B cell (primary cell): ENCODE results near the gene DAGLB. TPM values are rescaled to one million over a fixed set of nuclear protein-coding genes. Genes with fewer than 3 reads are reported as not detected.
A peak's percentile ranks its signal among the peaks of the same experiment; 100 is the strongest.

Source experiments
- ATAC-seq: fragments of 200-7000 bp; cut with Tn5 transposase; one replicate; pipeline ENCODE4 v1.10.0; 2021; ENCODE audit warnings: low read depth, mild to moderate bottlenecking, moderate number of reproducible peaks, moderate library complexity
- CTCF ChIA-PET: fragments of 350-600 bp; sonication (Branson Sonifier 250); formaldehyde crosslinking; loops from one replicate; lab custom pipeline; 2021; ENCODE audit warnings: antibody characterized with exemption, inconsistent platforms; lab: Charles Lee
- POLR2A ChIA-PET: fragments of 350-600 bp; sonication (Branson Sonifier 250); formaldehyde crosslinking; loops from one replicate; lab custom pipeline; 2021; ENCODE audit warnings: antibody characterized with exemption; lab: Charles Lee
- DNase-seq: peaks from one replicate; pipeline ENCODE4 v3.0.0; 2013
- H2AFZ ChIP-seq: 2 replicates; pipeline ENCODE4 v1.6.1; 2012; ENCODE audit warnings: mild to moderate bottlenecking, low read depth, low read length; ENCODE audit not compliant: insufficient read depth, poor library complexity, severe bottlenecking
- H3K27ac ChIP-seq, 2 donors: 1 replicate in 1 of 2; 2 replicates in 1 of 2; pipeline ENCODE4 v1.5.1; 2012 to 2013; ENCODE audit warnings: low read length in 2 of 2, mild to moderate bottlenecking in 2 of 2, moderate library complexity in 1 of 2
- H3K27me3 ChIP-seq, 4 experiments: fragments of 200-600 bp in 1 of 4; sonication (generic) in 1 of 4; replicated peaks in 1 of 4; 1 replicate in 2 of 4; 2 replicates in 2 of 4; pipeline versions ENCODE4 v1.6.1 to v1.7.0; 2013 to 2016; ENCODE audit warnings: low read length in 3 of 4, mild to moderate bottlenecking in 2 of 4, mixed read lengths in 1 of 4, moderate library complexity in 1 of 4; ENCODE audit not compliant: insufficient read depth in 4 of 4, control insufficient read depth in 3 of 4; ENCODE audit errors: control extremely low read depth in 1 of 4
- H3K36me3 ChIP-seq, 2 experiments: replicated peaks in 1 of 2; 1 replicate in 1 of 2; 2 replicates in 1 of 2; pipeline versions ENCODE4 v1.6.1 to v1.7.1; 2013; ENCODE audit warnings: low read length in 1 of 2; ENCODE audit not compliant: insufficient read depth in 2 of 2, control insufficient read depth in 1 of 2; ENCODE audit errors: control extremely low read depth in 1 of 2, extremely low read depth in 1 of 2
- H3K4me1 ChIP-seq, 2 donors: fragments of 200-600 bp in 1 of 2; sonication (generic) in 1 of 2; 1 replicate in 1 of 2; 2 replicates in 1 of 2; pipeline versions ENCODE4 v1.5.1 to v1.6.1; 2013 to 2017; ENCODE audit warnings: low read length in 2 of 2; ENCODE audit not compliant: control insufficient read depth in 2 of 2, insufficient read depth in 2 of 2
- H3K4me2 ChIP-seq: replicated peaks from 2 replicates; pipeline ENCODE3; 2012; ENCODE audit warnings: mild to moderate bottlenecking, low read depth, low read length; ENCODE audit not compliant: poor library complexity, severe bottlenecking
- H3K4me3 ChIP-seq, 5 experiments: fragments of 200-600 bp in 1 of 5; sonication (generic) in 1 of 5; 1 replicate in 3 of 5; 2 replicates in 2 of 5; pipeline versions ENCODE4 v1.5.1 to v1.7.0; 2011 to 2016; ENCODE audit warnings: low read length in 4 of 5, mild to moderate bottlenecking in 4 of 5, low read depth in 2 of 5, control low read depth in 1 of 5, moderate library complexity in 1 of 5; ENCODE audit not compliant: insufficient read depth in 1 of 5; ENCODE audit errors: control extremely low read depth in 1 of 5, extremely low read depth in 1 of 5
- H3K79me2 ChIP-seq: fragments of 200-600 bp; sonication (generic); one replicate; pipeline ENCODE4 v1.6.0; 2016; ENCODE audit warnings: low read length; ENCODE audit not compliant: control insufficient read depth, insufficient read depth
- H3K9ac ChIP-seq: fragments of 200-600 bp; sonication (generic); 2 replicates; pipeline ENCODE4 v1.6.1; 2017; ENCODE audit warnings: mild to moderate bottlenecking, low read length, moderate library complexity
- H3K9me3 ChIP-seq, 3 donors: one replicate each; pipeline versions ENCODE4 v1.6.1 to v1.7.1; 2013; ENCODE audit warnings: low read length in 2 of 3; ENCODE audit not compliant: control insufficient read depth in 2 of 3, insufficient read depth in 1 of 3; ENCODE audit errors: control extremely low read depth in 1 of 3
- H4K20me1 ChIP-seq: 2 replicates; pipeline ENCODE4 v1.6.0; 2012; ENCODE audit warnings: mild to moderate bottlenecking, low read length; ENCODE audit not compliant: insufficient read depth, control insufficient read depth, poor library complexity, severe bottlenecking
- H3K27ac Mint-ChIP-seq: one replicate; pipeline ENCODE4 v1.8.0; 2021; ENCODE audit warnings: mixed read lengths
- H3K27me3 Mint-ChIP-seq: one replicate; pipeline ENCODE4 v1.8.0; 2021; ENCODE audit warnings: mixed read lengths
- H3K4me1 Mint-ChIP-seq: one replicate; pipeline ENCODE4 v1.8.0; 2021; ENCODE audit warnings: mixed read lengths
- H3K4me3 Mint-ChIP-seq: one replicate; pipeline ENCODE4 v1.8.0; 2021; ENCODE audit warnings: mixed read lengths
- H3K9me3 Mint-ChIP-seq: one replicate; pipeline ENCODE4 v1.8.0; 2022; ENCODE audit warnings: mixed read lengths; ENCODE audit not compliant: insufficient read depth
- EZH2 ChIP-seq: IDR thresholded peaks from 2 replicates; pipeline ENCODE4 v1.6.1; 2012; ENCODE audit warnings: borderline replicate concordance, low read depth, mild to moderate bottlenecking, moderate library complexity, low read length; ENCODE audit not compliant: insufficient read depth, poor library complexity, severe bottlenecking
- WGBS: methylation state at CpG from one replicate; pipeline ENCODE4 v1.1.5; 2013; ENCODE audit warnings: missing lambda C conversion rate; ENCODE audit not compliant: insufficient coverage; 5-methylcytosine and 5-hydroxymethylcytosine counted together
- intact Hi-C: fragments of 100-400 bp; cut with micrococcal nuclease; formaldehyde crosslinking; loops from one replicate; pipeline ENCODE4 v1.10.0; 2022
- polyA plus RNA-seq: library from polyadenylated mRNA; depleted of rRNA; stranded (reverse); fragments of >200 nt; gene quantifications from 2 replicates; pipeline ENCODE4 v1.2.3, GENCODE V29; 2012
- total RNA-seq, 2 donors: library from RNA; stranded (reverse); fragments of 120-200 nt in 1 of 2; gene quantifications; 1 replicate in 1 of 2; 2 replicates in 1 of 2; pipeline versions ENCODE4 v1.2.3 to v1.2.4, GENCODE V29; 2013 to 2022
- TF ChIP-seq, protein P1 (sequence below): fragments of 200-600 bp; IDR thresholded peaks from one replicate; pipeline ENCODE4 v1.8.0; 2022; ENCODE audit warnings: antibody characterized with exemption, mild to moderate bottlenecking

DAGLB gene
- total and polyA plus RNA-seq, 2 donors (not counting 1 experiment from before 2014, with no cell fraction given), result 25.2 to 29.6 TPM

DNA sequence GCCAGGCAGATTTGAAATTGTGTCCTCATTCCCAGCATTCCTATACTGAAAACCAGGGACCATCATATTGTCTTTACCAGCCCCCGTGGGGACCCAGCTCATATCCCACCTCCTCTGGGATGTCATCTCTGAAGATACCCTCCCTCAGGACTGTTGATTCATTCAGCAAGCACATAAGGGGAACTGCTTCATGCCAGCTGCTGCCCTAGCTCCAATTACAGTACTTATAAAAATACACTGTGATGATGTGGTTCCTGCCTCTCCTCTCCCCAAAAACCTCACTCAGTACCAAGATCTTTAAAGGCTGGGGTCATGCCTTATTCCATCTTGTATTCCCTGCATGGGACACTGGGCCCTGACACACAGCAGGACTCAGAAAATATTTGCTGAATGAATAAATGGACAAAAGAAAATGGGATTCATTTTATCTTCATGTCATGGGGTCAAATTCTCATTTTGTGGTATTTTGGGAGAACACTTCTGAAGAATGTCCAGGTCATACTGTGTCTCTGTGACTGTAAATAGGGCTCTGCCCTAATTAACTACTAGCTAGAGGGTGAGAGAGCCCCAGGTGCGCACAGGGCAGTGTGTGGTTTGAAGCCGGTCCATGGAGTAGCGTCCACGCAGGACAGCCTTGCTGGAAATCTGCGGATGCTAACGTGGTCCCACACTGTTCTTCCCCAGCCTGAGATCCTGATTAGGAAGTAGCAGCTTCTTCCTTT, 29.0 kb upstream of the DAGLB start:
- peak overlapping the region; percentile 4 for H3K9ac ChIP-seq
- peaks cover 78% of the 10 kb centered on the region for H3K79me2 ChIP-seq
- no peak overlapping the region for H3K4me2 ChIP-seq
- no peak for TF ChIP-seq EZH2
- TF ChIP-seq, protein P1, sequence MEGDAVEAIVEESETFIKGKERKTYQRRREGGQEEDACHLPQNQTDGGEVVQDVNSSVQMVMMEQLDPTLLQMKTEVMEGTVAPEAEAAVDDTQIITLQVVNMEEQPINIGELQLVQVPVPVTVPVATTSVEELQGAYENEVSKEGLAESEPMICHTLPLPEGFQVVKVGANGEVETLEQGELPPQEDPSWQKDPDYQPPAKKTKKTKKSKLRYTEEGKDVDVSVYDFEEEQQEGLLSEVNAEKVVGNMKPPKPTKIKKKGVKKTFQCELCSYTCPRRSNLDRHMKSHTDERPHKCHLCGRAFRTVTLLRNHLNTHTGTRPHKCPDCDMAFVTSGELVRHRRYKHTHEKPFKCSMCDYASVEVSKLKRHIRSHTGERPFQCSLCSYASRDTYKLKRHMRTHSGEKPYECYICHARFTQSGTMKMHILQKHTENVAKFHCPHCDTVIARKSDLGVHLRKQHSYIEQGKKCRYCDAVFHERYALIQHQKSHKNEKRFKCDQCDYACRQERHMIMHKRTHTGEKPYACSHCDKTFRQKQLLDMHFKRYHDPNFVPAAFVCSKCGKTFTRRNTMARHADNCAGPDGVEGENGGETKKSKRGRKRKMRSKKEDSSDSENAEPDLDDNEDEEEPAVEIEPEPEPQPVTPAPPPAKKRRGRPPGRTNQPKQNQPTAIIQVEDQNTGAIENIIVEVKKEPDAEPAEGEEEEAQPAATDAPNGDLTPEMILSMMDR, result no peak
- Mint-ChIP-seq H3K27me3 (no peaks in the 10 kb centered on the region), H3K9me3 (no peaks in the 10 kb centered on the region), H3K4me3 (no peak overlapping the region), H3K27ac (no peak overlapping the region), H3K4me1 (peaks cover 60% of the 10 kb centered on the region)
- no peak overlapping the region for H3K4me3 ChIP-seq
- no peak overlapping the region for H2AFZ ChIP-seq
- DNase-seq, result no peak
- ChIA-PET POLR2A (no interaction called here), CTCF (interaction anchor here (0.6 kb wide), 1 partner anchor 29 kb away, joined by 3 read pairs; the partner anchor contains the start of gene DAGLB)
- H3K9me3 ChIP-seq, result no peaks in the 10 kb centered on the region
- peaks cover 5 to 27% of the 10 kb centered on the region in 2 donors for H3K4me1 ChIP-seq
- 90% methylated on average over 6 of the region's 7 CpGs for WGBS
- peaks cover 70% of the 10 kb centered on the region for H4K20me1 ChIP-seq
- intact Hi-C loops, result no loop called here
- no peak for ATAC-seq
- H3K27ac ChIP-seq, result no peak overlapping the region
- peaks cover 1 to 30% of the 10 kb centered on the region in 2 experiments for H3K36me3 ChIP-seq
- no peaks in the 10 kb centered on the region for H3K27me3 ChIP-seq

DNA sequence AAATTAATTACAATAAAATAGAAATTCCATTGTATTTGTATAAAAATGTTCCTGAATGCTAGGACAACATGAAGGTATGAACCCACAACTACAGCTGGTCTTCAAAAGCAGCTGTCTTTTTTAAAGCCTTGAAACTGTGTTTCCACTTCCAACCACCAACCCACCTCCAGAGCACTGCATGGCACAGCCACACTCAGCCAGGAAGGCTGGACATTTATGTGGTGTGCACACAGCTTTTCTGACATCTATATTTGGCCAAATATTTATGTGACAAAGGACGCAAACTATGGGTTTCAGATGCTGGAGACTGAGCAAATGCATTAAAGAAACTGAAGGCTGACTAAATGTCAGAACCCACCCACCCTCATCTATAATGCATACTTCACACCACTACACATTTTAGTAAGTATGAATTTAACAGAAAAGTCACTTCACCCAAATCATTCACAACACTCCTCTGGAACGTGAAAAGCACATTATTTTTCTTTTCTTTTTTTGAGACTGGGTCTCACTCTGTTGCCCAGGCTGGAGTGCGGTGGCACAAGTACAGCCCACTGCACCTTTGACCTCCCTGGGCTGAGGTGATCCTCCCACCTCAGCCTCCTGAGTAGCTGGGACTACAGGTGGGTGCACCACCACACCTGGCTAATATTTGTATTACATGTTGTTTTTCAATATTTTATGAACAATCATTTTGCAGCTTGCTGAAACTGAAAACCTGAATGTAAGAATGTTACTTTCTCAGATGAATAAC, 27.9 kb upstream of the DAGLB start:
- no peaks in the 10 kb centered on the region for H3K9me3 ChIP-seq
- CTCF ChIA-PET, result no interaction called here
- H3K27me3 ChIP-seq, result no peaks in the 10 kb centered on the region
- peaks cover 66% of the 10 kb centered on the region for H3K79me2 ChIP-seq
- Mint-ChIP-seq H3K9me3 (no peaks in the 10 kb centered on the region), H3K27ac (no peak overlapping the region), H3K27me3 (no peaks in the 10 kb centered on the region), H3K4me3 (no peak overlapping the region), H3K4me1 (peaks cover 51% of the 10 kb centered on the region)
- no peak overlapping the region for H3K27ac ChIP-seq
- peaks cover 62% of the 10 kb centered on the region for H4K20me1 ChIP-seq
- peaks cover 0 to 30% of the 10 kb centered on the region in 2 experiments for H3K36me3 ChIP-seq
- H3K9ac ChIP-seq, result no peak overlapping the region
- POLR2A ChIA-PET, result no interaction called here
- no peak for ATAC-seq
- H2AFZ ChIP-seq, result no peak overlapping the region
- no peak for DNase-seq
- peaks cover 5 to 27% of the 10 kb centered on the region in 2 donors for H3K4me1 ChIP-seq
- TF ChIP-seq, protein P1, result no peak
- no peak for TF ChIP-seq EZH2
- no peak overlapping the region for H3K4me3 ChIP-seq
- no peak overlapping the region for H3K4me2 ChIP-seq
- intact Hi-C loops, result no loop called here
- WGBS, result 60% methylated on average over 1 of the region's 3 CpGs
